Measurements from ENCODE around the gene ADSL.
A peak's percentile ranks its signal among the peaks of the same experiment; 100 is the strongest.
"Not testable (repeated sequence)": the region's sequence is repeated elsewhere in the genome, so short reads cannot be mapped to it uniquely, and the experiment has no call there.

ADSL gene

DNA sequence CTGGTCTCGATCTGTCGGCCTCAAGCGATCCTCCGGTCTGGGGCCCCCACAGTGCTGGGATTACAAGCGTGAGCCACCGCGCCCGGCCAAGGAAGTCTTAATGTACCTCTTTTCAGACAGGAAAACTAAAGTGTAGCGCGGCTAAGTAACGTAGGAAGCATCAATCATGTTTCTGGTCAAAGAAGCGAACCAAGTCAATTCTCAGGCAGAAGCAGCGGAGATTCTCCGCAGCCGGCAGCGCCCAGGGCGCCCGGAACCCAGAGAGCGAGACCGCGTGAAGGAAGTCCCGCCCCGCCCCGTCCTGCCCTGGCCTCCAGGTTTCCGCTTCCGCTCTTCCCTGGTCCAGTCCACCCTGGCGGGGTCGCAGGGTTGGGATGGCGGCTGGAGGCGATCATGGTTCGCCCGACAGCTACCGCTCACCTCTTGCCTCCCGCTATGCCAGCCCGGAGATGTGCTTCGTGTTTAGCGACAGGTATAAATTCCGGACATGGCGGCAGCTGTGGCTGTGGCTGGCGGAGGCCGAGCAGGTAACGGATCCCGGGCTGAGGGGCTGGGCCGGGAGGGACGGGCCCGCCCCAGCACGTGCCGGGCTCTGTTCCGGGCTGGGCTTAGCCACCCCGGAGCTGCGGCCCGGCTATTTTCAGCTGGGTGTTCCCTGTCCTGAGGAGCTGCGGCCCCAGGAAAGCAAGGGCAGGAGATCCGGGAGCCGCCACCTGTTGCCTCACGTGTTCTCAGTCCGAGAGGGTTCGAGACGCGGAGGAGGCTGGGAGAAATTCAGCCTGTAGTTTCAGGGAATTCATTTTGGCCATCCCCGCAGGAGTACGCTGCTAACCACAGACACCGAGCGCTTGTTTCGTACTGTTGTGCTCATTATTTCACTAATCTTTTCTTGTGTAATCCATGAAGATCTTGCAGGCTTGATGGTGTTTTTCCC, at the start of gene ADSL:
TSS of gene ADSL (plus strand) at position 316 of the 934 bp plus-strand sequence. CDS start at position 375, 59 bp downstream.
- DNase-seq = peak; percentile 88

DNA sequence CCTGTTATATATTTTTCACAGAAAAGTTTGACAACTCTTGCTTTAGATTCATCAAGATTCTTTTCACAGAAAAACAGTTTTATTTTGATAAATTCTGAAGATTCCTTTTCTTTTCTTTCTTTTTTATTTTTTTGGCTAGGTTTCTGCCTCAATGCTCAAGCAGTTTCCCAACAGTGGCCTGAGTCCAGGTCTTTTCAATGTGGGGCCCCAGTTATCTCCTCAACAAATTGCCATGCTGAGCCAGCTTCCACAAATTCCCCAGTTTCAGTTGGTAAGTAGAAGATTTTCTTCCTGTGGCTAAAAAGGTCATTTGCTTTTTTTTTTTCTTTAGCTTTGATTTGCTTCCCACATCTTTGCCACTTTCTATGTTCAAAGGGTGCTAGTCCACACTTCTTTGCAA, 46.0 kb upstream of the ADSL start:
- no peak for DNase-seq

DNA sequence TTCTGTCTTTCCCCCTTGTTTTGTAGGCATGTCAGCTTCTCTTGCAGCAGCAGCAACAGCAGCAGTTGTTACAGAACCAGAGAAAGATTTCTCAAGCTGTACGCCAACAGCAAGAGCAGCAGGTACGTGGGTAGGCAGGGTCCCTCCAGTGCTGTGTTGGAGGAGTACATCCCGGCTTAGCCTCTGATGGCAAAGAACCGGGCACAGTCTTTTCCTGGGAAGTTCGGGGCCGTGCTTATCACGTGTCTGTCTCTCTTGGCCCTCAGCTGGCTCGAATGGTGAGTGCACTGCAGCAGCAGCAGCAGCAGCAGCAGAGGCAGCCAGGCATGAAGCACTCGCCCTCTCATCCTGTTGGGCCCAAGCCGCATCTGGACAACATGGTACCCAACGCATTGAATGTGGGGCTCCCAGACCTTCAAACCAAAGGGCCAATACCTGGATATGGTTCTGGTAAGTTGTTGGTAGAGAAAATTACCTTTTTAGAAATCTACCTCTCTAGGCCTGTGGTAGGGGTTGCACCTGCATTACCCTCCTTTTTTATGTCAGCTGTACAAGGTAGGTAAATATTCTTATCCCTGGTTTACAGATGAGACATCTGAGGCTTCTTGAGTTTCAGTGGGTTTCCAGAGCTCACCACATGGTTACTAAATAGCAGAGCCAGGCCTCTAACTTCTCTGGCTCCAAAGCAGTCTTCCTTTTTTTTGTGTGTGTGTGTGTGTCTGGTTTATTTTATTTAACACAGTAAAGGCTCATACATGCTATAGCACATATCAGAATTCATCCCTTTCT, 45.2 kb upstream of the ADSL start:
- DNase-seq = no peak

DNA sequence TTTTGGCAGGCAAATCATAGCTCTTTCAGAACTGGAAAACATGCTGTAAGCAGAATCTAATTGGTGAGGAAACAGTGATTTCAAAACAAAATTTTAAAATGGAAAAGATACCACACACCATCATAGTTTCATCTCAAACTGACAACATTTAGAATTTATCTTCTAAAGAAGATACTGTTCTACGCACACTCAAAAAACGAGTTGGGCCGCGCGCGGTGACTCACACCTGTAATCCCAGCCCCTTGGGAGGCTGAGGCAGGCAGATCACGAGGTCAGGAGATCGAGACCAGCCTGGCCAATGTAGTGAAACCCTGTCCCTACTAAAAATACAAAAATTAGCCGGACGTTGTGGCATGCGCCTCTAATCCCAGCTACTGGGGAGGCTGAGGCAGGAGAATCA, 44.2 kb upstream of the ADSL start:
- no peak for DNase-seq

DNA sequence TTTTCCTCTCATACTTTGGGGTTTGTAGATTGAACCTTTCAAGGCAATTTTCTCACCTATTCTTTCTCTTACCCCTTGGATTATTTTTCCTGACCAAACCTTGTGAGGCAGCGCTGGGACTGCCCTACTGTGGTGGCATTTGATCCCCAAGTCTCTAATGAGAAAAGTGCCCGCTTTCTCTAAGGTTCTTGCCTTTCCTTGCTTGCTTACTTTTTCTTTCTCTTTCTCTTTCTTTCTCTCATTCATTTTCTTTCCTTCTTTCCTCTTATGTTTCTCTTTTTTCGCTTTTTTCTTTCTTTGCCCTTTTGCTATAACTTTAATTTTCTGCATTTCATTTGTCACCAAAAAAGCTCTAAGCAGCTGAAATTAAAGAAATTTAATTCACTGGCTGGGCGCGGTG, 40.7 kb upstream of the ADSL start:
- DNase-seq = no peak

DNA sequence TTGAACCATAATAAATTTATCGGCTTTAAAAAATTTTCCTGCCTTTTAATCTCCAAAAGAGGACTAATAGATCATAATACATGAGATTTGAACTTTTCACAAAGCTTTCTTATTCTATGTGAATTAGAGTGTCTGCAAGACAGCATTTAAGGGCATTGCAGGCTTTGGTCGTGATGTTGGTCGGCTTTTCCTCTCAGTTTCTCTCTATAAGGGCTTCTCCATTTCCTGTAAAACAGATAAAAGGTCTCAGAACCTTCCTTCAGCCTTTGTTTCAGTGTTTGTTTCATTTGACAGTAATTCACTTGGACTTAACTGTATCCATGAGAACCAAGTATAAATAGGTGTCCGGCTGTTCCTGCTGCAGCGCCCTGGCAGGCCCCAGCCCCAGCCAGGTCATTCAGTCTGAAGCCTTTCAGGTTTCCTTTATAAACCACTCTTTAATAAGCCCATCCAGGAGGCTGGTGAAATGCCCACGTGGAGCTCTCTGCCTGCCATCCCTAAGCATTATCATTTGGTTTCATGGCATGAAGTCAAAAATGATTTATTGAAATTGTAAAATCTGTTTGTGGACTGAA, 37.2 kb upstream of the ADSL start:
- no peak for DNase-seq

GRCh38 chr22:40309631-40310030, 36.7 kb upstream of the ADSL start:
- no peak for DNase-seq

- no peak for DNase-seq
Measured at GRCh38 chr22:40310081-40310767, 36.1 kb upstream of the ADSL start.

DNA sequence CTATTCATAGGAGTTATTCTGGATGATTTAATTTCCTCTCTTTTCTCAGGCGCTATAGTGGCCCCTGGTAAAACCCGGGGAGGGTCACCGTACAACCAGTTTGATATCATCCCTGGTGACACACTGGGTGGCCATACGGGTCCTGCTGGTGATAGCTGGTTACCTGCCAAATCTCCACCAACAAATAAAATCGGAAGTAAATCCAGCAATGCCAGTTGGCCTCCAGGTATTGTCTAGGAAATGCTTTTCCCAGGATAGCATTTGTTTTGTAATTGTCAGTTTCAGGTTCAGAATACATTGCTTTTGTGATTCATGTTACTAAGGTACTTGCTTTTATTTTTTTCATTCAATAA, 35.6 kb upstream of the ADSL start:
- DNase-seq = no peak

DNA sequence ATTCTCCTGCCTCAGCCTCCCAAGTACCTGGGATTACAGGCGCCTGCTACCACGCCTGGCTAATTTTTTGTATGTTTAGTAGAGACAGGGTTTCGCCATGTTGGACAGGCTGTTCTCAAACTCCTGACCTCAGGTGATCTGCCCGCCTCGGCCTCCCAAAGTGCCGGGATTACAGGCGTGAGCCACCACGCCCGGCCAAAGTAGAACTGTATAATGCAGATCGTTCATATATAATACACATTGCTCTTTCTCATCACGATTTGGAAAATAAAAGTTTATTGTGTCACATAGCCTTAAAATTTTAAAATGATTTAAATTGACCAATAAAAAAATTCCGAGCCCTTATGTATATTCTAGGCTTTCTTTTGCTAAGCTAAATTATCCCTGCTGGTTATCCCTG, 34.7 kb upstream of the ADSL start:
- not testable (repeated sequence) for DNase-seq

DNA sequence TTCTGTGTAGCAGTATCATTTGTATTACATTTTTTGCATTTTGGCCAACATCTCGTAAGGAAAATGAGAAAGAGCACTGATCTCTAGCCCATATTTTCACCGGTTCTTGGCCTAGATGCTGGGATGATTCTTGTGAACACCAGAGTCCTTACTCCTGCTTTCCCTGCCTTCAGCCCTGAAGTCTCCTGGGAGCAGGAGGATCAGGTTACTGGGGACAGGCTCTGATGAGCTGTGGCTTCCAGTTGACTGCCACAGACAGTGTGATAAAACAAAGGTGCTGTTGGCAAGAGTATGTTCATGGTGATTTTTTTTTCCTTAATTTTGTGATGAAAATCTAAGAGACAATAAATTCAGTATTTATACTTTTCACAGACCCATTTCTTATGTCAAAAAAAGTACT, 34.2 kb upstream of the ADSL start:
- DNase-seq = no peak

DNA sequence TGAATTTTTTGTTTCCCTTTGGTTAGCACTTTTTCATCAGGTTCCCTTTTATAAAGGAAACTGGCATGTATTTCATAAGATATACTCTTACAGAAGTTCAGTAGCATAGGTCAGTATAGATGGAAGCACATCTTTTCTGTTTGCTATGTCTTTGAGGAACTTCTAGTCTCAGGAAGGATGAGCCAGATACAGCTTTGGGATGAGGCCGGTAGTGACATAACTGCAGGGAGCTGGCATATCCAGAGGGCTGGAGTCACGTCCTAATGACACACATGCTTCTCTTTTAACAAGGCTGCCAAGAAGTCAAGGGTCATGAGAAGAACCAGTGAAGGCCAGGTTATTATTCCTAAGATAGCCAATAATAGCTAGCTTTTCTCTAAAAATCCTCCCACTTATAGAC, 33.3 kb upstream of the ADSL start:
- DNase-seq = no peak

DNA sequence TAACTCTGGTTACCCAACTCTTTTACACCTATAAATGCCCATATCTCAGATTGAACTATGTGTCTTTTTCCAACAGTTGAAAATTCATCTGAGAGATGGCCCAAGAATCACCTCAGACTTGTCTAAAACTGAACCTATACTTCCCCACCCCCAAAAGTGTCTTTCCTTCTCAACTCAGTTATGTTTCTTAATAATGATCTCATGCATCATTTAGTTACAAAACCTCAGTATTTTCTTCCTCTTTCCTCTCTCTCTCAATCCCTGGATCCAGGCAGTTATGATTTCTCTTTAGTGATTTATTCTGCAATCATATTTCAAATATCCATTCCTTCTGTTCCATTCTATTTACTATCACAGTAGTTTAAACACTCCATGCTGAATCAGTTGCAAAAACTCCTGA, 32.3 kb upstream of the ADSL start:
- no peak for DNase-seq

DNA sequence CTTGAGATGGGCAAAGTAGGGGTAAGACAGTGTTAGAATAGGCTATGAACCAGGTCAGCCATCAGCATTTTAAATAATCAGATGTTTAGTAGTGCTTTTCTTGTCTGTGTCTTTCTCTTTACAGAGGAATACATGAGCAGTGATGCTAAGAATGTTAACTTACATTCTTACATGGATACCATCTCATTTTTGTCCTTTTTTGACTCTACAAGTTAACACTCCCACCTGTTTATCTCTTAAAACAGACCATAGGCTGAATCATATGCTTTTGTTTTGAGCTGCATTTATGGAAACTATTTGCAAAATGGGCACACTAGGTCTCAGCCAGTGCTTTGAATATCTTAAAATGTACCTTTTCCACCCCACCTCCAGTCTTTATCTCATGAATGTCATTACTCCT, 25.6 kb upstream of the ADSL start:
- DNase-seq = no peak

DNA sequence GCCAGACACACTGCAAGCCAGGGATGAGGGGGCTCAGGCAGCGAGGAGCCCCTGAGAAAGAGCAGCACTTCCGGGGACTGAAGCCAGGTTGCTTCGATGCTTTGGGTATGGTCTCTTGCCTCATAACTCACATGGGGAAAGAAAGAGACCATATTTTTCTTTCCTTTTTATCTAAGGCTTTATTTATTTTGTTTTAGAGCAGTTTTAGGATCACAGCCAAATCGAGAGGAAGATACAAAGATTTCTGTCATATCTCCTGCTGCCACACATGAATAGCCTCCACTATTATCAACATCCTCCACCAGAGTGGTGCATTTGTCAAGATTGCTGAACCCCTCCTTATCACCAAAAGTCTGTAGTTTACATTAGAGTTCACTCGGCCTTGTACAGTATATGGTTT, 24.3 kb upstream of the ADSL start:
- no peak for DNase-seq

DNA sequence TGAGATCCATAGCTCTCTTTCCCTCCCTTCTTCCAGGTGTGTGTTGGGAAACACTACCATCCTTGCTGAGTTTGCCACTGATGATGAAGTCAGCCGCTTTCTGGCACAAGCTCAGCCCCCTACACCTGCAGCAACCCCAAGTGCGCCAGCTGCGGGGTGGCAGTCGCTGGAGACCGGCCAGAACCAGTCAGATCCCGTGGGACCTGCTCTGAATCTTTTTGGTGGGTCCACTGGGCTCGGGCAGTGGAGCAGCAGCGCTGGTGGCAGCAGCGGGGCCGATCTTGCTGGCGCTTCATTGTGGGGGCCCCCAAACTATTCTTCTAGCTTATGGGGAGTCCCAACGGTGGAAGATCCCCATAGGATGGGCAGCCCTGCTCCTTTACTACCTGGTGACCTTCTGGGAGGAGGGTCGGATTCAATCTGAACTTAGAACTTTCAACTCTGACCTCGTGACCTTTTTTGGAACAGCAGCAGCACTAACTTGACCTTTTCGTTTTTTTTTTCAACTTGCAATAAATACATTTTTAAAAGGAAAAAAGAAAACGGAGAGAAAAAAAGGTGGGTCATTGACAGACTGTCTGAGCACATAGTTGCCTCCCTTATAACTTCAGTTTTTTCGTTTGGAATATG, 23.4 kb upstream of the ADSL start:
- DNase-seq = no peak

DNA sequence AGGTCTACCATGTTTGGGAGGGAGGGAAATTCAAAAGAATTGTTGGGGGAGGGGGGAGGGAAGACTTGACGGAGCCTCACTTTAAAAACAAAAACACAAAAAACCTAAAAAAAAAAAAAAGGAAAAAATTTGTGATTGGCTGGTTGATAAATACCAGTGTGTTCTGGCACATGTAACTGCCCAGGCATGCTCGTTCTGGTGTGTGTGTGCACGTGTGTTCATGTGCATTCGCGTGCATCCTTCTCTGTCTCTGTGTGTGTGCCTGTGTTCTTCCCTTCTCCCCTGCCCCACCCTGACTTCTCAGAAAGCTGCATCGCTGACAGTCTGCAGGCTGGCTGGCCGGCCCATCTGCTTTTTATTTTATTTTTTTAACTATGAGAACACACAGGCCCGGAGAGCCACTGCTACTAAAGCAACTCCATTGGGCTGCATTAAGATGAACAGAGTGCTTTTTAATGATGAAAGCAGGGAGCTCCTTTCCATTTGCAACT, 22.6 kb upstream of the ADSL start:
- DNase-seq = no peak

- DNase-seq = peak; percentile 37
Measured at GRCh38 chr22:40324468-40325305, 21.6 kb upstream of the ADSL start.

- peak; percentile 77 for DNase-seq
Measured at GRCh38 chr22:40325315-40325714, 21.0 kb upstream of the ADSL start.

- DNase-seq = no peak
Measured at GRCh38 chr22:40326905-40327735, 19.2 kb upstream of the ADSL start.
